WTC11 (cell line): ENCODE data around the gene CD40LG.

Experiments used
- JUN ChIP-seq: sonication (generic); formaldehyde crosslinking; IDR thresholded peaks from 2 replicates; pipeline ENCODE4 v1.8.0; 2023; ENCODE audit warnings: mild to moderate bottlenecking, missing genetic modification reagents
- PRRX2 ChIP-seq: fragments of 250-450 bp; sonication (Bioruptor Pico); IDR thresholded peaks from 2 replicates; pipeline ENCODE4 v1.8.0; 2021; ENCODE audit warnings: mild to moderate bottlenecking
- SMAD3 ChIP-seq: sonication (generic); formaldehyde crosslinking; IDR thresholded peaks from 2 replicates; pipeline ENCODE4 v1.8.0; 2022; ENCODE audit warnings: missing genetic modification reagents, mild to moderate bottlenecking, borderline replicate concordance
- TP53 ChIP-seq: sonication (generic); formaldehyde crosslinking; IDR thresholded peaks from 2 replicates; pipeline ENCODE4 v1.8.1; 2023; ENCODE audit warnings: mild to moderate bottlenecking, missing genetic modification reagents
- TF ChIP-seq, protein P1 (sequence below): sonication (generic); formaldehyde crosslinking; IDR thresholded peaks from 2 replicates; pipeline ENCODE4 v1.8.0; 2022; ENCODE audit warnings: mild to moderate bottlenecking, missing genetic modification reagents
- TF ChIP-seq, protein P2 (sequence below): fragments of 200-600 bp; IDR thresholded peaks from 2 replicates; pipeline ENCODE4 v1.8.0; 2022; ENCODE audit warnings: antibody characterized with exemption
- TF ChIP-seq, protein P3 (sequence below): fragments of 250-450 bp; sonication (Bioruptor Pico); IDR thresholded peaks from 2 replicates; pipeline ENCODE4 v2.1.2; 2022; ENCODE audit warnings: mild to moderate bottlenecking, moderate library complexity
- TF ChIP-seq, protein P4 (sequence below): sonication (generic); formaldehyde crosslinking; IDR thresholded peaks from 2 replicates; pipeline ENCODE4 v1.8.1; 2023; ENCODE audit warnings: mild to moderate bottlenecking, missing genetic modification reagents, moderate library complexity
- TF ChIP-seq, protein P5 (sequence below): fragments of 250-450 bp; sonication (Bioruptor Pico); IDR thresholded peaks from 2 replicates; pipeline ENCODE4 v1.9.0; 2021; ENCODE audit warnings: mild to moderate bottlenecking, borderline replicate concordance

DNA sequence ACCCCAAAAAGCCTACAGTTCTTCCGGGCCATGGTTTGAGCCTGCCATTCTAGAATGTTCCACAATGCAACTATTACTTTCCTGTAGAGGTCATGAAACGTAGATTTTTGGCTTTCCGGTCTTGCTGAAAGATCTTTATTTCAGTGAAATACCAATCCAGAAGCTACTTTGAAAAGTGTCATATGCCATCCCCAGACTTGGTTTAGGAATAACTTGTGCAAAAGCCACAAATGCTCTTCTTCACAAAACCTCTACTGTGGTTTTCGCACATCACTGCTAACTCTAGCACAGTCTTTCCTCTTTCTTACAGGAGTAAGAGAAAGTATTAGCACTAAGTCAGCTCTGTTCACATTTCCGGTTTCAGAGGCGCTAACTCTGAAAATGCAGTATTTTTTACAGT lies 12.7 kb upstream of the CD40LG start:
- TF ChIP-seq, protein P1, sequence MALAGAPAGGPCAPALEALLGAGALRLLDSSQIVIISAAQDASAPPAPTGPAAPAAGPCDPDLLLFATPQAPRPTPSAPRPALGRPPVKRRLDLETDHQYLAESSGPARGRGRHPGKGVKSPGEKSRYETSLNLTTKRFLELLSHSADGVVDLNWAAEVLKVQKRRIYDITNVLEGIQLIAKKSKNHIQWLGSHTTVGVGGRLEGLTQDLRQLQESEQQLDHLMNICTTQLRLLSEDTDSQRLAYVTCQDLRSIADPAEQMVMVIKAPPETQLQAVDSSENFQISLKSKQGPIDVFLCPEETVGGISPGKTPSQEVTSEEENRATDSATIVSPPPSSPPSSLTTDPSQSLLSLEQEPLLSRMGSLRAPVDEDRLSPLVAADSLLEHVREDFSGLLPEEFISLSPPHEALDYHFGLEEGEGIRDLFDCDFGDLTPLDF (CRISPR knock-in tag): no peak
- TF ChIP-seq PRRX2 (CRISPR knock-in tag) (no peak), TP53 (CRISPR knock-in tag) (no peak), SMAD3 (CRISPR knock-in tag) (no peak), JUN (CRISPR knock-in tag) (no peak)
- TF ChIP-seq, protein P2, sequence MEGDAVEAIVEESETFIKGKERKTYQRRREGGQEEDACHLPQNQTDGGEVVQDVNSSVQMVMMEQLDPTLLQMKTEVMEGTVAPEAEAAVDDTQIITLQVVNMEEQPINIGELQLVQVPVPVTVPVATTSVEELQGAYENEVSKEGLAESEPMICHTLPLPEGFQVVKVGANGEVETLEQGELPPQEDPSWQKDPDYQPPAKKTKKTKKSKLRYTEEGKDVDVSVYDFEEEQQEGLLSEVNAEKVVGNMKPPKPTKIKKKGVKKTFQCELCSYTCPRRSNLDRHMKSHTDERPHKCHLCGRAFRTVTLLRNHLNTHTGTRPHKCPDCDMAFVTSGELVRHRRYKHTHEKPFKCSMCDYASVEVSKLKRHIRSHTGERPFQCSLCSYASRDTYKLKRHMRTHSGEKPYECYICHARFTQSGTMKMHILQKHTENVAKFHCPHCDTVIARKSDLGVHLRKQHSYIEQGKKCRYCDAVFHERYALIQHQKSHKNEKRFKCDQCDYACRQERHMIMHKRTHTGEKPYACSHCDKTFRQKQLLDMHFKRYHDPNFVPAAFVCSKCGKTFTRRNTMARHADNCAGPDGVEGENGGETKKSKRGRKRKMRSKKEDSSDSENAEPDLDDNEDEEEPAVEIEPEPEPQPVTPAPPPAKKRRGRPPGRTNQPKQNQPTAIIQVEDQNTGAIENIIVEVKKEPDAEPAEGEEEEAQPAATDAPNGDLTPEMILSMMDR: no peak
- TF ChIP-seq, protein P3, sequence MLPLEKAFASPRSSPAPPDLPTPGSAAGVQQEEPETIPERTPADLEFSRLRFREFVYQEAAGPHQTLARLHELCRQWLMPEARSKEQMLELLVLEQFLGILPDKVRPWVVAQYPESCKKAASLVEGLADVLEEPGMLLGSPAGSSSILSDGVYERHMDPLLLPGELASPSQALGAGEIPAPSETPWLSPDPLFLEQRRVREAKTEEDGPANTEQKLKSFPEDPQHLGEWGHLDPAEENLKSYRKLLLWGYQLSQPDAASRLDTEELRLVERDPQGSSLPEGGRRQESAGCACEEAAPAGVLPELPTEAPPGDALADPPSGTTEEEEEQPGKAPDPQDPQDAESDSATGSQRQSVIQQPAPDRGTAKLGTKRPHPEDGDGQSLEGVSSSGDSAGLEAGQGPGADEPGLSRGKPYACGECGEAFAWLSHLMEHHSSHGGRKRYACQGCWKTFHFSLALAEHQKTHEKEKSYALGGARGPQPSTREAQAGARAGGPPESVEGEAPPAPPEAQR (CRISPR knock-in tag): no peak
- TF ChIP-seq, protein P4, sequence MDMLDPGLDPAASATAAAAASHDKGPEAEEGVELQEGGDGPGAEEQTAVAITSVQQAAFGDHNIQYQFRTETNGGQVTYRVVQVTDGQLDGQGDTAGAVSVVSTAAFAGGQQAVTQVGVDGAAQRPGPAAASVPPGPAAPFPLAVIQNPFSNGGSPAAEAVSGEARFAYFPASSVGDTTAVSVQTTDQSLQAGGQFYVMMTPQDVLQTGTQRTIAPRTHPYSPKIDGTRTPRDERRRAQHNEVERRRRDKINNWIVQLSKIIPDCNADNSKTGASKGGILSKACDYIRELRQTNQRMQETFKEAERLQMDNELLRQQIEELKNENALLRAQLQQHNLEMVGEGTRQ (CRISPR knock-in tag): no peak
- TF ChIP-seq, protein P5, sequence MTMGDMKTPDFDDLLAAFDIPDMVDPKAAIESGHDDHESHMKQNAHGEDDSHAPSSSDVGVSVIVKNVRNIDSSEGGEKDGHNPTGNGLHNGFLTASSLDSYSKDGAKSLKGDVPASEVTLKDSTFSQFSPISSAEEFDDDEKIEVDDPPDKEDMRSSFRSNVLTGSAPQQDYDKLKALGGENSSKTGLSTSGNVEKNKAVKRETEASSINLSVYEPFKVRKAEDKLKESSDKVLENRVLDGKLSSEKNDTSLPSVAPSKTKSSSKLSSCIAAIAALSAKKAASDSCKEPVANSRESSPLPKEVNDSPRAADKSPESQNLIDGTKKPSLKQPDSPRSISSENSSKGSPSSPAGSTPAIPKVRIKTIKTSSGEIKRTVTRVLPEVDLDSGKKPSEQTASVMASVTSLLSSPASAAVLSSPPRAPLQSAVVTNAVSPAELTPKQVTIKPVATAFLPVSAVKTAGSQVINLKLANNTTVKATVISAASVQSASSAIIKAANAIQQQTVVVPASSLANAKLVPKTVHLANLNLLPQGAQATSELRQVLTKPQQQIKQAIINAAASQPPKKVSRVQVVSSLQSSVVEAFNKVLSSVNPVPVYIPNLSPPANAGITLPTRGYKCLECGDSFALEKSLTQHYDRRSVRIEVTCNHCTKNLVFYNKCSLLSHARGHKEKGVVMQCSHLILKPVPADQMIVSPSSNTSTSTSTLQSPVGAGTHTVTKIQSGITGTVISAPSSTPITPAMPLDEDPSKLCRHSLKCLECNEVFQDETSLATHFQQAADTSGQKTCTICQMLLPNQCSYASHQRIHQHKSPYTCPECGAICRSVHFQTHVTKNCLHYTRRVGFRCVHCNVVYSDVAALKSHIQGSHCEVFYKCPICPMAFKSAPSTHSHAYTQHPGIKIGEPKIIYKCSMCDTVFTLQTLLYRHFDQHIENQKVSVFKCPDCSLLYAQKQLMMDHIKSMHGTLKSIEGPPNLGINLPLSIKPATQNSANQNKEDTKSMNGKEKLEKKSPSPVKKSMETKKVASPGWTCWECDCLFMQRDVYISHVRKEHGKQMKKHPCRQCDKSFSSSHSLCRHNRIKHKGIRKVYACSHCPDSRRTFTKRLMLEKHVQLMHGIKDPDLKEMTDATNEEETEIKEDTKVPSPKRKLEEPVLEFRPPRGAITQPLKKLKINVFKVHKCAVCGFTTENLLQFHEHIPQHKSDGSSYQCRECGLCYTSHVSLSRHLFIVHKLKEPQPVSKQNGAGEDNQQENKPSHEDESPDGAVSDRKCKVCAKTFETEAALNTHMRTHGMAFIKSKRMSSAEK (CRISPR knock-in tag): no peak
